Tibial nerve (tissue), 3 donors: ENCODE measurements around the gene SV2A.

Source experiments
- POLR2A ChIP-seq, 2 donors: fragments of 450-650 bp; IDR thresholded peaks; one replicate each; pipeline ENCODE4 v1.6.1; 2017; ENCODE audit warnings: antibody characterized with exemption in 2 of 2, mild to moderate bottlenecking in 2 of 2, moderate library complexity in 2 of 2
- TF ChIP-seq, protein P1 (sequence below), 5 experiments: fragments of 200-600 bp in 3 of 5; fragments of 450-650 bp in 2 of 5; sonication (generic) in 3 of 5; IDR thresholded peaks; one replicate each; pipeline ENCODE4 v1.5.1; 2016 to 2019; ENCODE audit warnings: antibody characterized with exemption in 5 of 5, mild to moderate bottlenecking in 3 of 5, moderate library complexity in 2 of 5

DNA sequence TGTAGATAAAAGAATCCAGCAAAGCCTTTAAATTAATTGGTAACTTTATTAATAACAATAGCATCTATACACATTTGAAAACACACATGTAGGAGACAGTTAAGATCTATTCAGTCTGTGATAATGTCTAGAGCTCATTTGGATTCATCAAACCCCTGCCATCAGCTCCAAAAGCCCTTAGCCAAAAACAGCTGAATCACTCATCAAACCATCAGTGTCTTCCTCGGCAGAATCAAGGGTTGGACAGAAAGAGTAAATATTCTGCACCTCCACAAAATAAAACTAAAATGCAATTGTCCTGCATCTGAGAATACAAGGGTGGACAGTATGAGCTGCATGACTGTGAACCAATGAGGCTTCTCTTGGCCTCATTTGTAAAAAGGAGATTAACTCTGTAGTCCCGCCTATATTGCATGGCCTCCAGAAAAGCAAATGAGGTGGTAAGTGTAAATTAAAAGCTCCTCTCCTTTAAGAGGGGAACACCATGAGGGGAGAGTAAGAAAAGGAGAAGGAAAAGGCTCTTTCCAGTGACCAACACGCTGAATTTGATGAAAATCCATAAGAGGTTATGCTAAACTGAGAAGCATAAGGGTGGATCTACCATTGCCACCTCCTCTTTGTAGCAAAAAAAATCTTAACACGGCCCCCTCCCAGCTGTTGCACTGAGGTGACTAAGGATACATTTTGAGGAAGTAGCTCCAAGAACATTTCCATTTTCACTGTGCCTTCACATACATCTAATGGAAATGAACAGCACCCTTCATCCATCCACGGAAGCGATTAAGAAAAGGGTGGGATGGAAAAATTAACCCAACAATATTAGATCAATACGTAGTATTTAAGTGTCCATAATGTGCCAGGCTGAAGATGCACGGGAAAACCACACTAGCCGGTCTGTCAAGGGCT lies 33.0 kb downstream of the SV2A start:
- TF ChIP-seq, protein P1, sequence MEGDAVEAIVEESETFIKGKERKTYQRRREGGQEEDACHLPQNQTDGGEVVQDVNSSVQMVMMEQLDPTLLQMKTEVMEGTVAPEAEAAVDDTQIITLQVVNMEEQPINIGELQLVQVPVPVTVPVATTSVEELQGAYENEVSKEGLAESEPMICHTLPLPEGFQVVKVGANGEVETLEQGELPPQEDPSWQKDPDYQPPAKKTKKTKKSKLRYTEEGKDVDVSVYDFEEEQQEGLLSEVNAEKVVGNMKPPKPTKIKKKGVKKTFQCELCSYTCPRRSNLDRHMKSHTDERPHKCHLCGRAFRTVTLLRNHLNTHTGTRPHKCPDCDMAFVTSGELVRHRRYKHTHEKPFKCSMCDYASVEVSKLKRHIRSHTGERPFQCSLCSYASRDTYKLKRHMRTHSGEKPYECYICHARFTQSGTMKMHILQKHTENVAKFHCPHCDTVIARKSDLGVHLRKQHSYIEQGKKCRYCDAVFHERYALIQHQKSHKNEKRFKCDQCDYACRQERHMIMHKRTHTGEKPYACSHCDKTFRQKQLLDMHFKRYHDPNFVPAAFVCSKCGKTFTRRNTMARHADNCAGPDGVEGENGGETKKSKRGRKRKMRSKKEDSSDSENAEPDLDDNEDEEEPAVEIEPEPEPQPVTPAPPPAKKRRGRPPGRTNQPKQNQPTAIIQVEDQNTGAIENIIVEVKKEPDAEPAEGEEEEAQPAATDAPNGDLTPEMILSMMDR (IDR thresholded peaks at IDR 0.05), result no peak
- TF ChIP-seq POLR2A (IDR thresholded peaks at IDR 0.05), result no peak
